Mononuclear cell (primary cell): Measurements from ENCODE around the gene RBCK1. TPM values are rescaled to one million over a fixed set of nuclear protein-coding genes. Genes with fewer than 3 reads are reported as not detected.
A peak's percentile ranks its signal among the peaks of the same experiment; 100 is the strongest.

Source experiments
- H3K27me3 ChIP-seq: 2 replicates; pipeline ENCODE4 v1.6.0; 2011; ENCODE audit warnings: low read length, control low read depth; ENCODE audit not compliant: insufficient read depth
- H3K4me1 ChIP-seq: 2 replicates; pipeline ENCODE4 v1.5.1; 2011; ENCODE audit warnings: mild to moderate bottlenecking, low read length, control low read depth; ENCODE audit not compliant: insufficient read depth
- H3K4me3 ChIP-seq: 2 replicates; pipeline ENCODE4 v1.5.1; 2011; ENCODE audit warnings: mild to moderate bottlenecking, low read length, moderate library complexity
- H3K9me3 ChIP-seq: 2 replicates; pipeline ENCODE4 v1.5.1; 2011; ENCODE audit warnings: low read depth, mild to moderate bottlenecking, control low read depth, low read length
- total RNA-seq: library from RNA; depleted of rRNA; stranded (reverse); fragments of >200 nt; gene quantifications from one replicate; pipeline ENCODE4 v1.2.3, GENCODE V29; 2012

RBCK1 gene
- total RNA-seq, 1 donor = 49.4 TPM

DNA sequence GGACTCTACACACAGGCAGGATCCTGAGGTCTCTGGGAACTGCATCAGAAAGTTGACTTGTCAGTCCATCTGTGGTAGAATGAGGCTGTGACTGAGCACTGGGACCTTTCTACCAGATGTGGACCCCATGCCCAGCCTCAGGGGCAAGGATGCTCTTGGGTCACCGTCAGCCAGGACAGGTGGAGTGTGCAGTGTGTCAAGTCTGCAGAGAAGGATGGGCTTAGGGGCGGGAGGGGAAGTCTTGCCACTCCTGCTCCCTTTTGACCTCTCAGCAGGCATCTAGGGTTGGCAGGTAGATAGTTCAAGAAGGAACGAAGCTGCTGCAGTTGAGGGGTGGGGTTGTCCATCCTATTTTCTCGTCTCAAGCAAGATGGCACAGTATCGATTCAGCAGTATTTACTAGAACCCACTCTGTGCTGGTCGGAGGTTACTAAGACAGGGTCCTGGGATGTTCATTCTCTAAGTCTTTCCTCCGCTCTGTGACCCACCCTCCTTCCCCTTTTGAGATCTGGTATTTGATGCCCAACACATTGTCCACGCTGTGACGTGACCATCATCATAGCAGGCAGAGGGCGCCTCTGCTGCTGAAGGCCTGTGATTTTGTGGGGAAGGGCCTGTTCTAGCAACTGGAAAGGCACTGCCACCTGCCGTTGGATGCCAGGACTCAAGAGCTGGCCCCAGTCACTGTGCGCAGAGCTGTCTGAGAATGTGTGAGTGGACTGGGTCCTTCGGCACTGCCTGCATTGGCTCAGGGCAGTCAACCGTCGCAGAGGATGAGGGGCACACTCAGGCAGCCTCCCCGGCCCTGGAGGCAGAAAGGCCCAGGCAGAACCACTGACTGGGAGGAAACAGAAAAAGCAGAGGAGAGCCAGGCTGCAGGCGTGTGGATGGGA, 23.2 kb downstream of the RBCK1 start:
- H3K4me1 ChIP-seq = peaks cover 14% of the 10 kb centered on the region
- H3K9me3 ChIP-seq = no peaks in the 10 kb centered on the region
- no peaks in the 10 kb centered on the region for H3K27me3 ChIP-seq
- H3K4me3 ChIP-seq = no peak overlapping the region

GRCh38 chr20:432208-432607, 24.1 kb downstream of the RBCK1 start:
- Histone ChIP-seq H3K27me3 (no peaks in the 10 kb centered on the region), H3K9me3 (no peaks in the 10 kb centered on the region), H3K4me1 (peaks cover 16% of the 10 kb centered on the region)

GRCh38 chr20:432677-433299, 24.7 kb downstream of the RBCK1 start:
- Histone ChIP-seq H3K9me3 (no peaks in the 10 kb centered on the region), H3K4me1 (peaks cover 22% of the 10 kb centered on the region), H3K27me3 (no peaks in the 10 kb centered on the region), H3K4me3 (no peak overlapping the region)

More at GRCh38 chr20:432208-432607, 24.1 kb downstream of the RBCK1 start:
- no peak overlapping the region for H3K4me3 ChIP-seq

DNA sequence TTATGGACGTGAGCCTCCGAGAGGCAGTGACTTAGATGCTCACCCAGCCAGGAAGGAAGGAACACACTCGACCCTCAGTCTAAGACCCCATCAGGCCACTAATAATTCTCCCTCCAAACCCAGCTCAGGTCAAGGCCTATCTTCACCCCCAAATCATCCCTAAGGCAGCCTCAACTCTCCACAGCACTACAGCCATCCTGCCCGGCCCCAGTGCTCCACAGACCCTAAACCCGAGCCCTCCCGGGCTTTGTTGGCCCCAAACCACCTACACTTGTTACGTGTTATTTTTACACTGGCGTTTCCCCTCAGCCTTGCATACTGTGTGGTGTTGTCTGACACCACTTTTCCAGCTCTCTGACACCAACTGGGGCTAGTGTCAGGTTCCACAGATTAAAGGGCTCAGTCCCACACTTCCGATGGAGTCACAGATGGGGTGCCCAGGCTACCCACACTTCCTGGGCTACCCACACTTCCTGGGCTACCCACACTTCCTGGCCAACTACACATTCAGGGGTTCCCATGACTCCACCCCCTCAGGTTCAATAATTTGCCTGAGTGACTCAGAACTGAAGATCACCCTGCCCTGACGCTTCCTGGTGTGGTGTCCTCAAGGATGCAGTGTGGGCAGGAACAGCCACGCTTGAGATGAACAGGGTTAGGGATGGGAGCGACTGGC, 25.3 kb downstream of the RBCK1 start:
- Histone ChIP-seq H3K4me3 (no peak overlapping the region), H3K27me3 (no peaks in the 10 kb centered on the region), H3K4me1 (peaks cover 28% of the 10 kb centered on the region), H3K9me3 (no peaks in the 10 kb centered on the region)

- peaks cover 36% of the 10 kb centered on the region for H3K4me1 ChIP-seq
Observed at GRCh38 chr20:434221-434620, 26.1 kb downstream of the RBCK1 start.

DNA sequence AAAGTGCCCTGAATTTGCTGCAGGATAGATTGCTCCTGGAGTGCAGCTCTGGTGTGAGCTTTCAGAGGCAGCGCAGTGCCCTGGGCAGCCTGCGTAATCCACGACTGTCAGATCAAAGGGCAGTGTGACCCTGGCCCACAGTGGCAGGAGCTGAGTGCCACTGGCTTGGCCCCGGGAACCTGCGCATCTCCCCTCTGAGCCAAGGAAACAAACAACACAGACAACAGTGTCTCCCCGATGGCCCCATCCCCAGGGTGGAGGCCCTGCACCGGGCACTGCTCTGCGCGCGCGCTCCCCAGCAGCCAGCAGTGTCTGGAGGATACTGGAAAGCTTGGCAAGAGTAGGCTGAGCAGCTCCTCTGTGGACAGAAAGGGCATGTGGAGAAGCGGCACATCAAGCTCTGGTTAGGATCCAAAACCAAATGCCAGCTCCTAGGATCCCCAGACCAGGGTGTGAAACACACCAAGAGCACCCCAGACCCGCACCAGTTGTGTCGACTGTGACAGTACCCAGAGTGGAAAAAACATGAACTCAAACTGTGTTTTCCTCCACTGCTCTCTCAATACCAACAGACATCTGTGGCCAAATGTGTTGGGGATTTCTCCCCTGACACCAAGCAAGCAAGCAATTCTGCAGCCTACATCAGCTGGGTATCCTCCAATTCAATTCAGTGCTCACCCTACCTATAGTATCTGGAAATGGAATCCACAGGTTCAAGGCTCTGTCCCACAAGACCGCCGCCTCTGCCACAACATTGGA, 26.7 kb downstream of the RBCK1 start:
- H3K27me3 ChIP-seq = no peaks in the 10 kb centered on the region
- H3K9me3 ChIP-seq = no peaks in the 10 kb centered on the region
- H3K4me1 ChIP-seq = peaks cover 42% of the 10 kb centered on the region
- H3K4me3 ChIP-seq = no peak overlapping the region

More at GRCh38 chr20:434221-434620, 26.1 kb downstream of the RBCK1 start:
- no peaks in the 10 kb centered on the region for H3K27me3 ChIP-seq
- H3K9me3 ChIP-seq = no peaks in the 10 kb centered on the region
- H3K4me3 ChIP-seq = no peak overlapping the region

DNA sequence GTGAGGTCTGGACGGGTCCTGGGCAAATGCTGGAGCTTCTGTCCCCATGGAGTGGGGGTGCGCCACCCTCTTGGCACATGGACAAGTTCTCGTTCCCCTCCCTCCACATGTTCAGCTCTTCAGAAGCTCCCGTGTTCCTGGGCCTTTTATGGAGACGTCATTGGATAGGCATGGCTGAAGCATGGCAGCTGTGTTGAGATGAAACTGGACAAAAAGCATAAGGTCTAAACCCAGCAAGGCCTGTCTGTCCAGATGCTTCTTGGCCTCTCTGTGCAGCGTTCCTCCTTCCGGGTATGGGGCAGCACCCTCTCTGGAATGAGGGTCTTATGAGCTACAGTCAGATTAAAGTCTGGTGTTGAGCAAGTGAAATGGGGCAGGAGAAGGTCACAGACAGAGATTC, 27.5 kb downstream of the RBCK1 start:
- Histone ChIP-seq H3K4me3 (no peak overlapping the region), H3K27me3 (no peaks in the 10 kb centered on the region), H3K9me3 (no peaks in the 10 kb centered on the region), H3K4me1 (peaks cover 42% of the 10 kb centered on the region)

DNA sequence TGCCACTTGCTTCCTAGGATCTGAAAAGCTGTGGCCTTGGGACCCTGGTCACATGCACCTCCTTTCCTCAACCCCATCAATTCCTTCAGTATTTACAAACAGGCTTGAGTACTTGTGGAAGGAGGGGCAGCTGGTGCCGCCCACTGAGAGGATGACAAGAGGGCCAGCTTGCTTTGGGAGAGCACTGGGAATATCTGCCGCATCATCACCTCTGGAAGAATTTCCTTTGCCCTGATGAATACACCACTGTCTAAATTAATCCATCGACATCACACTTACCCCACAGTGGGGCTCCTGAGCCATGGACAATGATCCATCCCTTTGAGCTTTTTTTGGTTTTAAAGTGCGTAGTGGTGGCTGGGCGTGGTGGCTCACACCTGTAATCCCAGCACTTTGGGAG, 28.4 kb downstream of the RBCK1 start:
- H3K4me1 ChIP-seq = peaks cover 42% of the 10 kb centered on the region

DNA sequence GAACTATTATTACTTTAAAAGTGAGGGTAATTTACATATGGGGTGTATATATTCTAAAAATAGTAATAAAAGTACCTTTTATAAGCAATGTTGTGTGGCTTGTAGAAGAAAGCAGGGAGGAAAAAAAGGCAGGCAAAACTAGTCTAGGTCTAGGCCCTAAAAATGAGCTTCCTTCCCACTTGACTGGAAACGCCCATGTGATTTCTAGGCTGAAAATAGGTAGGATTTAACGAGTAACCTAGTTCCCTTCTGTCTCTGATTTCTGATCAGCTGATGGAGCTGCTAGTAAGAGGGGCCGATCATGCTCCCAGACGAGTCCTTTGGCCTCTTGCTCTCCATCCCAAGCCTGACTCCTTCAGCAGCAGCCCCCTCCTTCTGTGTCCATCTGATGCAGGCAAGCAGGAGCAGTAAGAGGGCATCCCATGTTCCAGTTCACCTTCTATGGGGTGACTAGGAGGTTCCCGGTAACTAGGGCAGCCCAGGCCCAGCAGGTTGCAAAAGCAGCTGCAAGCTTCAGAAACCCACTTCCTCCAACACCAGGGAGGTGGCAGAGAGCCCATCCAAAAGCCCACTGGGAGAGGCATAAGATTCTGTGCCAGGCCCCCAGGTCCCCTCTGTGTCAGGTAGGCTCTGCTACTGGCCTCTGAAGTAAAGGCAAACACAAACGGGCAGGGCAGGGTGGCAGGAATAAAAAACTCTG, 29.8 kb downstream of the RBCK1 start:
- H3K9me3 ChIP-seq = no peaks in the 10 kb centered on the region
- H3K27me3 ChIP-seq = no peaks in the 10 kb centered on the region
- H3K4me3 ChIP-seq = peak overlapping the region; percentile 2
- peaks cover 42% of the 10 kb centered on the region for H3K4me1 ChIP-seq

More for the DNA sequence above, 28.4 kb downstream of the RBCK1 start:
- Histone ChIP-seq H3K4me3 (no peak overlapping the region), H3K27me3 (no peaks in the 10 kb centered on the region), H3K9me3 (no peaks in the 10 kb centered on the region)

GRCh38 chr20:438571-439469, 30.7 kb downstream of the RBCK1 start:
- Histone ChIP-seq H3K4me3 (peak overlapping the region; percentile 2), H3K4me1 (peaks cover 34% of the 10 kb centered on the region), H3K9me3 (no peaks in the 10 kb centered on the region), H3K27me3 (no peaks in the 10 kb centered on the region)

- H3K4me3 ChIP-seq = no peak overlapping the region
- no peaks in the 10 kb centered on the region for H3K27me3 ChIP-seq
- H3K9me3 ChIP-seq = no peaks in the 10 kb centered on the region
- peaks cover 28% of the 10 kb centered on the region for H3K4me1 ChIP-seq
Observed at GRCh38 chr20:440148-440547, 32.0 kb downstream of the RBCK1 start.

- peaks cover 28% of the 10 kb centered on the region for H3K4me1 ChIP-seq
- no peaks in the 10 kb centered on the region for H3K27me3 ChIP-seq
- H3K4me3 ChIP-seq = no peak overlapping the region
- no peaks in the 10 kb centered on the region for H3K9me3 ChIP-seq
Observed at GRCh38 chr20:440636-441035, 32.5 kb downstream of the RBCK1 start.

DNA sequence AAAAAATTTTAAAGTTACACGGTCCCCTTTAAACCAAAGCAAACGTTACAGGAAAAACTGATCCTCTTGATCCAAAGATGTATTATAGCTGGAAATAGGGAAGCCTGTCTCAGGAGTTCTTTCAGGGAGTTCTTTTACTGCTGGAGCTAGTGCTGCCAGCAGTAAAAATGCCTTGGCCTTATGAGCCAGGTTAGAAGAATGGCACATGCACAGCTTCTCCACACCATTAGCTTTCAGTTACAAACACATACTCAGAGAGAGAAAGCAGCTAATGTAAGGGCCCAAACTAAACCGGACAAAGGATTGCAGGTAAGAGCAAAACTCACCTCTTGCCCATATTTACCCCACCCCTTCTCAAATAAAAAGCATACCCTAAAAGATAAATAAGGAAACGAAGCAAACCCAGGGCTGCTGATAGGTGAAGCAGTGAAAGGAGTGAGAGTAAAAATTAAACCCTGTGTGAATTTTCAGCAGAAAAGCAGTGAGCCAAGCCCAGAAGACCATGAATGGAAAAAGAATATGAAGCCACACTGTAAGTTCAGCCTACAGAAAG, 35.2 kb downstream of the RBCK1 start:
- no peak overlapping the region for H3K4me3 ChIP-seq
- H3K9me3 ChIP-seq = no peaks in the 10 kb centered on the region
- peaks cover 15% of the 10 kb centered on the region for H3K4me1 ChIP-seq
- H3K27me3 ChIP-seq = no peaks in the 10 kb centered on the region
